ENCODE results near the gene TMEM258.

TMEM258 gene

GRCh38 chr11:61757213-61757862 is 35.1 kb downstream of the TMEM258 start:
- DNase-seq (ENCODE audit: low spot score): no peak

- DNase-seq (ENCODE audit: low spot score): peak; percentile 16
These were observed 35.8 kb downstream of the TMEM258 start for GRCh38 chr11:61756452-61757212.

- DNase-seq (ENCODE audit: low spot score): no peak
These were observed 36.3 kb downstream of the TMEM258 start for GRCh38 chr11:61756147-61756451.

DNA sequence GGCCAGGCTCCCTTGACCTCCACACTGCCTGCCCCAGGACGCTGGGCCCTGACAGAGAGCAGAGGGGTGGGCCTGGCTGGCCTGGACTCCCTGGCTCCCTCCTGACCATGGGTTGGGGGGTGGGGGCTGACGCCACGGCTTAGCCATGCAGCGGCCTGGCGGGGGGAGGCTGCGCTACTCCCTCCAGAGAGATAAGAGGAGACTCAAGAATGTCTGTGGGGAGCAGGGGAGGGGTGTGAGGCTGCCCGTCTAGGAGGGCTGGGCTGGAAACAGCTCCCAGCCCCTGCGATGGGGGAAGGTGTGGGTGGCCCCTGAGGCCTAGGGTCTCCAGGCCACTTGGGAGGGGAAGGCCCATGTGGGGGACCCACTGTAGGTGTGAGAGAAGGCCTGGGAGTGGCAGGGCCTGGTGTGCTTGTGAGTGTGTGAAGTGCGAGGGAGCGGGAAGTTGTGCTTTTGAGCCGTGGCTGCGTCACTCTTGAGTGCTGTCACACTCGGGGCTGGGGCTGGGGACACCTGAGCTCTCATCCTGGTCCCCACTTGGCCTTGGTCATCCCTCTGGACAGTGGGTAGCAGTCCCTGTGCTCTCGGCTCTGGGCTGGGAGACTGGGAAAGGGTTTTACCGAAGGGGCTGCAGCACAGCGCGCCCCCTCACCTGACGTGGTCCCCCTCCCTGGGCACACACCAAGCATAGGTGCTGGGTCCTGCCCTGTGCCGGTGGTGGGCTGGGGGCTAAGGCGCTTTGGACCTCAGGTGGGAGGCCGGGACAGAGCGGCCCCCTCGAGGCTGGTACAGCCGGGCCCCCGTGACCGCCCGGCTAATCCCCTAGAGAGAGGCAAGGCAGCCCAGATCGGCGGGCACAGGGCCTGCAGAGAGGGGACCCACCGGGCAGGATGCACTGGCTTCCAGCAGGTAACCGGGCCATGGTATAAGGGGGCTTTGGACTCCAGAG is 37.6 kb downstream of the TMEM258 start:
- no peak for DNase-seq (ENCODE audit: low spot score)

GRCh38 chr11:61753672-61754071 is 38.7 kb downstream of the TMEM258 start:
- no peak for DNase-seq (ENCODE audit: low spot score)

GRCh38 chr11:61752925-61753521 is 39.4 kb downstream of the TMEM258 start:
- DNase-seq (ENCODE audit: low spot score): no peak

DNA sequence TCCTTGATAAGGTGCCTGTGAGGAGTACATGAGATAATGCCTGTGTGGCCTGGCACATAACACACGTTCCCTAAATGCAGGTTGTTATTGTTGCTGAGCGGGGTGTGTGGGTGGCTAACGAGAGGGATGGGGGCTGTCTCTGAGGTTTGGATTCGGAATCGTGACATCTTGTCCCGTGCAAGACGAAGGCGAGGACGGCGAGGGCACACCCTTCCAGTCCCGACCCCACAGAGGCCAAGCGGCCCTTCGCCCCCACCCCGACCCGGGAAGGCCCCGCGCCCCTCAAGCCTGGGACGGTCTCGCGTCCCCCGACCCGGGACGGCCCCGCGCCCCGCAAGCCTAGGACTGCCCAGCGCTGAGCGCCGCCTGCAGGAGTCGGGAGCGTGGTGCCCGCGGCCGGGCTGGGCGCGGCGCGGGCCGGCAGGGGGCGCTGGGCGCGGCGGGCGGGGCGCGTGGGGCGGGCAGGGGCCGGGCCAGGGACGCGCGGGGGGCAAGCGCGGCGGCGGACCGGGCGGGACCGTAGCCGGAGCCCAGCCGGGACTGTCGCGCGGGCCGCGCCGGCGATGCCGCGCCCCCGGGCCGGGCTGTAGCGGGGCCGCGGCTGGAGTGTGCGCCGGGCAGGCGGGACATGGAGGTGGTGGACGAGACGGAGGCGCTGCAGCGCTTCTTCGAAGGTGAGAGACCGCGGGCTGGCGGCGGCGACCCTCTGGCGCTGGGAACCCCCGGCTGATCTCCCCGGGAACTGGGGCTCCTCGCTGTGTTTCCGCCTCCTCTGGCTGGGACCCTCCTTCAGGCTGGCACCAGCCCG is 40.1 kb downstream of the TMEM258 start, which contains the start of gene MYRF:
Gene MYRF, plus strand, starts transcription at position 520 of the 808 bp plus-strand sequence. Its CDS starts 109 bp downstream, at position 629.
- peak; percentile 40 for DNase-seq (ENCODE audit: low spot score)

- DNase-seq (ENCODE audit: low spot score): no peak
These were observed 41.0 kb downstream of the TMEM258 start for GRCh38 chr11:61751384-61751783.

DNA sequence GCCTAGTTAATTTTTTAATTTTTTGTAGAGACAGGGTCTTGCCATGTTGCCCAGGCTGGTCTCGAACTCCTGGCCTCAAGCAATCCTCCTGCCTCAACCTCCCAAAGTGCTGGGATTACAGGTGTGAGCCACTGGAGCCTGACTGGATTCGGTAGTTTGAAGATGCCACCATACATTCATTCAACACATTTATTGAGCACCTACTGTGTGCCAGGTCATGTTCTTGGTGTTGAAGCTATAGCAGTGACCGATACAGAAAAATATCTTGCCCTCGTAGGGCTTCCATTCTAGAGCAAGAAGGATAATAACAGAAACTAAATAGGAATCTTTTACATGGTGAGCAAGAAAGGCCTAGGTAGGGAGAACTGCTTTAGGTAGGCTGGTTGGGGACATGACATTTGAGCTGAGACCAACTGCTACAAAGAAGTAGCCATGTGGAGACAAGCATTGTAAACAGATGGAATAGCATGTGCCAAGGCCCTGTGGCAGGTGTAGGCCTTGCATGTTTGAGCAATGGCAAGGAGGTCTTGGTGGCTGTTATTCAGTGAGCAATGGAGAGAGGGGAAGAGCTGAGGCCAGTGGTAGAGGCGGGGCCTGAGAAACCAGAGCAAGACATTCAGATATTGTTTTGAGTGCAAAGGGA is 41.6 kb downstream of the TMEM258 start:
- DNase-seq (ENCODE audit: low spot score): no peak

DNA sequence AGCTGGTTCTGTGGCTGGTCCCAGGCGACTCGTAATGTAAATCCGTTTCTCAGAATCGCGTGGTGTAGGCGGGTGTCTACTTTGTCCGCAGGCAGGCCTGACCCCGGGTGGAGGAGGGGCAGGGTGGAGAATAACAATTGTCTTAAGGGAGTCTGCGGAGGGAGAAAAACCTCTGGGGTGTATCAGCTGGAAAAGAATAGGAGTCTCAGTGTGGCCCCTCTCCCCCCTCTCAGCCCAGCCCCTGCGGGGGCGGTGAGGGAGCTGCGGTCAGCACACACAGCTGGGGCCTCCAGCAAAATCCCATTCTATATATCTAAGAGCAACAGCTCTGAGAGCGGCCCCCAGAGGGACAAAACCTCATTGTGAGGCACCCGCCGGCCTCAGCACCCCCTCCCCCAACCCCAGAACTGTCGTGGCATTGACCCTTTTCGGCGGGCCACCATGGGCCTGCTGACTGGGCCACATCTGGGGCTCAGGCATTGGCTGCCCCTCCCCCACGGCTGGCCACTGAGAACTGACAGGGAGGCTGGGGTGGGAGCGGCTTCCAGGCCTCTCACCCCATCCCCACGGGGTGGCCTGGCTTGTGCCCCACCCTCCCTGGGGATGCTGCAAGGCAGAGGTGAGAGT is 42.7 kb downstream of the TMEM258 start:
- no peak for DNase-seq (ENCODE audit: low spot score)

DNA sequence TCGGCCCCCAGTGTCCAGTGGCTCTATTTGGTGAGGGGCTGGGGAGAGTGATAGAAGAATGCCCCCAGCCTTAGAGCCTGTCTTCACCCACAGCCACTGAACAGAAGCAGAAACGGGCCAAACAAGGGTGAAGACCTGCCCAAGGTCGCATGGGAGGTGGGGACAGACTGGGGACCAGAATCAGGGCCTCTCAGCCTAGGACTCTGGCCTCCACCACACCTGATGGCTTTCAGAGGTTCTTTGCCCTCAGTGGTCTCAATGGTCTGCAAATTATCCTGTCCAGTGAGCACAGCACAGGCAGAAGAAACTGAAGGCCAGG is 44.5 kb downstream of the TMEM258 start:
- DNase-seq (ENCODE audit: low spot score): no peak

DNA sequence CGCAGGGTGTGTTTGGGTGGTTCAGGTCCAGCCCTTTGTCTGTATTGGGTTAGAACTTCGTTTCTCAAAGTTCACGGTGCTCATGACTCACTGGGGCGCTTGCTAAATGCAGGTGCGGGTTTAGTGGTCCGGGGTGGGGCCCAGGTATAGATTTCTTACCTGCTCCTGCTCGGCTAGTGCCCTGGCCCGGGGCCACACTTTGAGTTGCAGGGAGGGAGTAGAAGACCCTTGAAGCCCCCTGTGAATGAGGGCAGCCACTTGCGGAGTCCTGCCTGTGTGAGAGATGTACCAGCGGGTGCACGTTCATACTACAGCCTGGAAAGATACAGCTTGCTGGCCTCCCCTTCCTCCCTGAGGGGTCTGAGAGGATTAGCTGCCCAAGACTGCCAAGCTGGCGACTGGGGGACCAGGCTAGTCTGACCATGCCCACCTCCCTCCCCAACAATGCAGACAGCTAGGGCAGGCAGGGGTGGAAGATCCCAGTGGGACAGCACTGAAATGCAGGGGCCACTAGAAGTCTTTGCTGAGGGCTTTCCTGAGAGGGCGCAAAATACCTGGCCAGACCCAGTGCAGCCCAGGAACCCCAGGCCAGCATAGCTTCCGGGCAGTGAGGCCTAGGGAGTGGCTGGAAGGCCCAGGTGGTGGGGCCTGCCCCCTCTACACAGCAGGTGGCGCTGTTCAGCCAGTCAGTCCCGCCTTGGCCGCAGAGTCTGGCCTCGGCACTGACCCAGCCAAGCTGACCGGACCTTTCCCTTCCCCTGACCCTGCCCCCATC is 45.0 kb downstream of the TMEM258 start:
- DNase-seq (ENCODE audit: low spot score): peak; percentile 64

DNA sequence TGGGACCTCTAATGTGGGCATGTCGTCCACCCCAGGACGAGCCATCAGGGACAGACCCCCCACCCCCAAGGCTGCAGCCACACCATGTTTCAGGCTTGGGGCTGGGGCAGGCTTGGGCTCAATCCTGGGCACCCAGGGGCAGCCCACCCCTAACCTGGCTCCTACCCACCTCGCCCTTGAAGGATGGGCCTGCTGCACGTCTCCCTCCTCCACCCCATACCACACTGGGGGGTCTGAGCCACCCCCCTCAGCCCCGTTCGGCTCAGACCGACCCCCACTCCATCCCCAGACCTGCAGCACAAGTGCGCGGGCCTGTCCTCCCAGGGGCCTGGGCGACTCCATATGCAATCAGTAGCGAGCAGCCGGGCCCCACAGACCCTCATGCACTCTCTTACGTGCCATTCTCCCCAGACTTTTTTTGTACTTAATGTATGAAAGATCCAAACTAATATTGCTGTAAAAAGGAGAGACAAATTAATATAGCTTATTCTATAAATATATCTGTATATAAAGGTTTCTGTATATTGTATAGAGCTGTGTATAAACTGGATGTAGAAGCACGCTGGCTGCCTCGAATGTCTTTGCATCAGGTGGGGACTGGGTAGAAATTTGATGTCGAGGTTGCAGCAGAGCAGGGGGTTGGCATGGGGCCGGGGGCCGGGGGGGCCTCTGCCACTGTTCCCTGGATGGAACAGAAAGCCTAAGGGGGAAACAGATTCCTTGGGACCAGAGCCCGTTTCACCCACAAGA is 45.8 kb downstream of the TMEM258 start:
- DNase-seq (ENCODE audit: low spot score): no peak

DNA sequence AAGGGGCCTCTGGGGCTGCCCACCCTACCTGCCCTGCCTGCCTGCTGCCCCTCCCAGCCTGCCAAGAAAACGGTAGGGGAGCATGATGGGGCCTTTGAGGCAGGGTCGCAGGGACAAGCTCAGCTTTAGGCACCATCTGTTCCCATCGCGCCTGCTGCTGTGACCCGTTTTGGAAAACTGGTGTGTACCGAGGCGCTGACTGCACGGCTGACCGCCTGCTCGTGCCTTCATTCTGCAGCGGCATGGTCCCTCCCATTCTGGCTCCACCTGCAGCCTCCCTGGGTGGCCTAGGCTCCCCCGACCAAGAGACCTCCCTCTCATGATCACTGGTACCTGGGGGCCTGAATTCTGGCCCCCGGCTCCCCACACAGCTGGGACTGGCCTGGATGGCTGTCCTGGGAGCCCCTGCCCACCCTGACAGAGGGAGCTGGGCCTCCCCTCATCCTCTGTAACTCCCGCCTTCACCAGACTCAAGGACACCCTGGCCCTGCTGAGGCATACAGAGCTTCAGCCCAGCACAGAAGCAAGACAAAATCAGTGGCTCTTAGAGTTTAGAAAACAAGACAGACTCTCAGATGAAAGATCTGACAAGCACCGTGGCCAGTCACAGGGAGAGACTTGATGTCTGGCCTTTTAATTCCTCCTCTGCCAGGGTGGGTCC is 46.5 kb downstream of the TMEM258 start:
- DNase-seq (ENCODE audit: low spot score): no peak

- DNase-seq (ENCODE audit: low spot score): no peak
These were observed 47.7 kb downstream of the TMEM258 start for GRCh38 chr11:61744609-61745156.

DNA sequence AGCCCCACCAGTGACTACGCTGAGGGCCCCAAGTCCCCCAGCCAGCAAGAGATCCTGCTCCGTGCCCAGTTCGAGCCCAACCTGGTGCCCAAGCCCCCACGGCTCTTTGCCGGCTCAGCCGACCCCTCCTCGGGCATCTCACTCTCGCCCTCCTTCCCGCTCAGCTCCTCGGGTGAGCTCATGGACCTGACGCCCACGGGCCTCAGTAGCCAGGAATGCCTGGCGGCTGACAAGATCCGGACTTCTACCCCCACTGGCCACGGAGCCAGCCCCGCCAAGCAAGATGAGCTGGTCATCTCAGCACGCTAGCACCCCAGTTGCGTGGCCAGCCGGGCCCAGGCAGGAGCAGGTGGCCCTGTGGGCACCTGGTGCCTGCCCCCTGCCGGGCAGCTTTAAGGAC is 48.2 kb downstream of the TMEM258 start:
- no peak for DNase-seq (ENCODE audit: low spot score)

DNA sequence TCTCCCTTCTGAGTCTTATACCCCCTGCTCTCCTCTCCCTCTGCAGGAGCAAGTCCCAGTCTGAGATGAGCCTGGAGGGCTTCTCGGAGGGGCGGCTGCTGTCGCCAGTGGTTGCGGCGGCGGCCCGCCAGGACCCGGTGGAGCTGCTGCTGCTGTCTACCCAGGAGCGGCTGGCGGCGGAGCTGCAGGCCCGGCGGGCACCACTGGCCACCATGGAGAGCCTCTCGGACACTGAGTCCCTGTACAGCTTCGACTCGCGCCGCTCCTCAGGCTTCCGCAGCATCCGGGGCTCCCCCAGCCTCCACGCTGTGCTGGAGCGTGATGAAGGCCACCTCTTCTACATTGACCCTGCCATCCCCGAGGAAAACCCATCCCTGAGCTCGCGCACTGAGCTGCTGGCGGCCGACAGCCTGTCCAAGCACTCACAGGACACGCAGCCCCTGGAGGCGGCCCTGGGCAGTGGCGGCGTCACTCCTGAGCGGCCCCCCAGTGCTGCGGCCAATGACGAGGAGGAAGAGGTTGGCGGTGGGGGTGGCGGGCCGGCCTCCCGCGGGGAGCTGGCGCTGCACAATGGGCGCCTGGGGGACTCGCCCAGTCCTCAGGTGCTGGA is 48.8 kb downstream of the TMEM258 start:
- no peak for DNase-seq (ENCODE audit: low spot score)

DNA sequence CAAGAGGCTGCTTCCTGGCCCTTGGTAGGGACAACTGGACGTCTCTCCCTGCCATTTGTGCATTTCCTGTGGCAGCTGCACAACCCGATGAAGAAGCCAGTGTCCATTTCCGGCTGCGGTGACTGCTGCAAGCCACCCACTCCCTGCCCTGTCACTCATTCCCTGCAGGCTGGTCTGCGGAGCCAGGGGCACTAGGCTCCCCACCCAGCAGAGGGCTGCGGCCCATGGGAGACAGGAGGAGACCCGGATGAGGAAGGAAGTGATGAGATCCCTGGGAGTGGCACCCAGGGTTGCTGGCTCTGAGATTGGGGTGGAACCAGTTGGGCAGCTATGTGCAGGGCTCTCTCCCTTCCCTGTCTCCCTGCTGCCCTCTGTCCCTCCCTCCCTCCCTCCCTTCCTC is 50.0 kb downstream of the TMEM258 start:
- DNase-seq (ENCODE audit: low spot score): no peak

Measured in RKO (cell line).